Endothelial cell of umbilical vein (primary cell): ENCODE measurements around the gene PGF. TPM values are rescaled to one million over a fixed set of nuclear protein-coding genes. Genes with fewer than 3 reads are reported as not detected.
A peak's percentile ranks its signal among the peaks of the same experiment; 100 is the strongest.

Experiments
- BruUV-seq: library from RNA; stranded (reverse); fragments of 400-500 nt; replicated peaks from 2 replicates; lab custom pipeline; 2021; lab: Mats Ljungman, UMichigan
- CTCF ChIA-PET: fragments of 300-600, 350-600 bp; sonication (Branson Sonifier 250); formaldehyde crosslinking; loops from one replicate; lab custom pipeline; 2021; ENCODE audit warnings: antibody characterized with exemption, inconsistent platforms; lab: Charles Lee
- POLR2A ChIA-PET: fragments of 300-600, 350-600 bp; sonication (Branson Sonifier 250); formaldehyde crosslinking; loops from one replicate; lab custom pipeline; 2021; ENCODE audit warnings: antibody characterized with exemption, inconsistent platforms; lab: Charles Lee
- DNase-seq: peaks from one replicate; pipeline ENCODE4 v3.0.0-alpha.2; 2011; ENCODE audit warnings: low read depth, low spot score
- FAIRE-seq: peaks from 2 replicates; lab custom pipeline; 2011; peaks lifted over from hg19 to GRCh38; lab: Jason Lieb, UNC
- H2AFZ ChIP-seq: 2 replicates; pipeline ENCODE4 v1.6.0; 2012; ENCODE audit warnings: low read depth, low read length, control low read depth, inconsistent platforms
- H3K27ac ChIP-seq: 2 replicates; pipeline ENCODE4 v1.5.1; 2011; ENCODE audit warnings: low read depth, mild to moderate bottlenecking, control low read depth, low read length, moderate library complexity; ENCODE audit not compliant: insufficient read depth
- H3K27me3 ChIP-seq, 2 experiments: 2 replicates each; pipeline versions ENCODE4 v1.6.0 to v1.6.1; 2011; ENCODE audit warnings: low read length in 2 of 2, mixed read lengths in 1 of 2; ENCODE audit not compliant: control insufficient read depth in 2 of 2, insufficient read depth in 2 of 2
- H3K36me3 ChIP-seq, 2 experiments: 2 replicates in 1 of 2; 3 replicates in 1 of 2; pipeline ENCODE4 v1.5.1; 2011; ENCODE audit warnings: low read length in 2 of 2, mild to moderate bottlenecking in 1 of 2, moderate library complexity in 1 of 2; ENCODE audit not compliant: control insufficient read depth in 2 of 2, insufficient read depth in 2 of 2; ENCODE audit errors: extremely low read depth in 1 of 2
- H3K4me1 ChIP-seq: 3 replicates; pipeline ENCODE4 v1.5.1; 2011; ENCODE audit warnings: mild to moderate bottlenecking, low read length; ENCODE audit not compliant: control insufficient read depth, insufficient read depth; ENCODE audit errors: extremely low read depth
- H3K4me2 ChIP-seq: 2 replicates; pipeline ENCODE4 v1.6.1; 2011; ENCODE audit warnings: low read length, control low read depth, mixed read lengths; ENCODE audit not compliant: insufficient read depth
- H3K4me3 ChIP-seq, 3 experiments: fragments of 200-600 bp in 1 of 3; sonication (generic), shearing (Covaris generic) in 1 of 3; replicated peaks in 1 of 3; 2 replicates each; pipeline ENCODE4 v1.5.1; 2011 to 2016; ENCODE audit warnings: control low read depth in 3 of 3, low read length in 3 of 3, mild to moderate bottlenecking in 2 of 3, inconsistent platforms in 1 of 3, low read depth in 1 of 3, moderate library complexity in 1 of 3; ENCODE audit not compliant: insufficient read depth in 1 of 3
- H3K79me2 ChIP-seq: 2 replicates; pipeline ENCODE4 v1.6.0; 2012; ENCODE audit warnings: low read length, inconsistent platforms; ENCODE audit not compliant: control insufficient read depth, insufficient read depth
- H3K9ac ChIP-seq: replicated peaks from 2 replicates; pipeline ENCODE3; 2011; ENCODE audit warnings: low read length, control low read depth; ENCODE audit not compliant: insufficient read depth; ENCODE audit errors: extremely low read depth
- H3K9me1 ChIP-seq: replicated peaks from 3 replicates; pipeline ENCODE4 v1.6.0; 2011; ENCODE audit warnings: mild to moderate bottlenecking, low read length; ENCODE audit not compliant: control insufficient read depth, insufficient read depth; ENCODE audit errors: extremely low read depth
- H3K9me3 ChIP-seq: replicated peaks from 2 replicates; pipeline ENCODE4 v1.5.1; 2012; ENCODE audit warnings: low read length, inconsistent platforms; ENCODE audit not compliant: control insufficient read depth, insufficient read depth
- H4K20me1 ChIP-seq: replicated peaks from 2 replicates; pipeline ENCODE3; 2011; ENCODE audit warnings: mild to moderate bottlenecking, low read length; ENCODE audit not compliant: control insufficient read depth, insufficient read depth; ENCODE audit errors: extremely low read depth
- CTCF ChIP-seq, 2 donors: IDR thresholded peaks; 1 replicate in 1 of 2; 2 replicates in 1 of 2; pipeline ENCODE4 v1.5.1; 2011; ENCODE audit warnings: low read length in 2 of 2, mild to moderate bottlenecking in 2 of 2, moderate library complexity in 2 of 2, control low read depth in 1 of 2, inconsistent platforms in 1 of 2, low read depth in 1 of 2; ENCODE audit not compliant: insufficient read depth in 1 of 2; ENCODE audit errors: extremely low read depth in 1 of 2
- FOS ChIP-seq: IDR thresholded peaks from 2 replicates; pipeline ENCODE4 v1.6.1; 2011; ENCODE audit warnings: mild to moderate bottlenecking, low read length, moderate library complexity, borderline replicate concordance; ENCODE audit not compliant: insufficient read depth
- JUN ChIP-seq: IDR thresholded peaks from 2 replicates; pipeline ENCODE4 v1.6.1; 2011; ENCODE audit warnings: borderline replicate concordance, low read depth; ENCODE audit not compliant: insufficient read length, insufficient read depth
- MAX ChIP-seq: IDR thresholded peaks from 2 replicates; pipeline ENCODE4 v1.6.1; 2011; ENCODE audit not compliant: insufficient read depth, insufficient read length
- MYC ChIP-seq: IDR thresholded peaks from one replicate; pipeline ENCODE4 v1.6.1; 2011; ENCODE audit warnings: mild to moderate bottlenecking, low read depth, low read length
- POLR2A ChIP-seq: IDR thresholded peaks from 2 replicates; pipeline ENCODE4 v1.6.1; 2012; ENCODE audit warnings: low read depth, mild to moderate bottlenecking, control low read depth, low read length
- POLR2AphosphoS5 ChIP-seq: IDR thresholded peaks from 2 replicates; pipeline ENCODE4 v1.6.1; 2012; ENCODE audit warnings: low read depth, mild to moderate bottlenecking, control low read depth, low read length, moderate library complexity; ENCODE audit not compliant: insufficient read depth
- dilution Hi-C: fragments of 300-500 bp; cut with MboI; formaldehyde crosslinking; loops from one replicate; pipeline ENCODE4 v1.15.0; 2019; ENCODE audit warnings: low sequenced_read_pairs; ENCODE audit not compliant: extremely low pct_ligation_motif_present
- intact Hi-C: fragments of 100-400 bp; cut with micrococcal nuclease; formaldehyde crosslinking; loops from one replicate; pipeline ENCODE4 v1.10.0; 2022
- polyA plus RNA-seq, 4 experiments: library from polyadenylated mRNA; depleted of rRNA in 3 of 4; stranded (reverse) in 3 of 4; unstranded in 1 of 4; fragments of >200 nt; gene quantifications; 2 replicates each; pipeline versions ENCODE4 v1.2.1 to v1.2.3, GENCODE V29; 2011 to 2012; ENCODE audit warnings: missing spikeins in 1 of 4
- total RNA-seq: library from RNA; stranded (reverse); gene quantifications from 2 replicates; pipeline ENCODE4 v1.2.3, GENCODE V29; 2021

PGF gene
- total and polyA plus RNA-seq, 2 donors (not counting 3 experiments of a cell fraction or from before 2014, with no cell fraction given), result 89.0 to 206 TPM

DNA sequence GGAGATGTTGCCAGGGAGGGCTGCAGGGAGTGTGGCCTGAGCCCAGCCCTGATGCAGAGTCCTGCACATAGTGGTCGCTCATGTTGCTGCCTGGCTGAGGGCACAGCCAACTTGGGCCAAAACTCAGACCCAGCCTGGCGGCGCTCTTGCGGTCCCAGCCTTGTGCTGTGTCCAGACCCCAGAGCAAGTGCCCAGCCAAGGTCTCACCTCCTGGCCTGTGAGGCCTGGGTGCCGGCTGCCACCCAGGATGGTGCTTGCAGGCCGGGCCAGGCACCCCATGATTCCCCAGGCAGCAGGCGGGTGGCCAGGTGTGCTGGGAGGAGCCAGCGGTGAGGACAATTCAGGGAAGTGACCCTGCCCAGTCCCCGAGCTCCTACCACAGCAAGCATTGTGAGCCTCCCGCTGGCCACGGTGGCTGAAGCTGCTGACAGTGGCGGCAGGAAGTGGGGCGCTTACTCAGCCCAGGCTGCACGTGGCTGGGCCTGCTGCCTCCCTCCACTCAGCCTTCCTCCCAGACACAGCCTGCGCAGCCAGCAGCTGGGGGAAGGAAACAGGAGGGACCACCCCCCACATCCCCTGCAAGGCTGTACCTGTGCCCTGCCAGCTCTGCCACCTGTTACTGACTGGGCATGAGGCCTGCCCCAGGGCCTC is 17.7 kb upstream of the PGF start:
- Histone ChIP-seq H3K79me2 (no peaks in the 10 kb centered on the region), H3K4me2 (no peak overlapping the region), H3K4me1 (peaks cover 23% of the 10 kb centered on the region), H3K9me3 (no peaks in the 10 kb centered on the region), H2AFZ (peak overlapping the region; percentile 23), H3K36me3 (no peaks in the 10 kb centered on the region), H3K27me3 (no peaks in the 10 kb centered on the region), H3K9me1 (no peaks in the 10 kb centered on the region), H4K20me1 (no peaks in the 10 kb centered on the region), H3K9ac (no peak overlapping the region), H3K27ac (peak overlapping the region; percentile 62), H3K4me3 (no peak overlapping the region)
- FAIRE-seq, result peak; percentile 95
- DNase-seq, result peak; percentile 84
- POLR2A ChIA-PET, result interaction anchor here (0.6 kb wide), 1 partner anchor 29 kb away, joined by 3 read pairs; no protein-coding TSS in a partner anchor
- intact Hi-C loops (loop anchor here (1.0 to 2.0 kb wide), 5 partner anchors 8 to 30 kb away; partner anchors contain the start of genes EIF2B2 and PGF), dilution Hi-C loops (no loop called here)
- TF ChIP-seq CTCF (IDR thresholded peaks at IDR 0.05; ENCODE audit: extremely low read depth in 1 of 2, insufficient read depth in 1 of 2, low read depth in 1 of 2, low read length in 2 of 2) (no peak), POLR2A (peak; percentile 17), JUN (no peak), MYC (peak; percentile 98), FOS (peak; percentile 84), POLR2AphosphoS5 (peak; percentile 87), MAX (peak; percentile 90)
- BruUV-seq, result no TSS peak
- CTCF ChIA-PET, result interaction anchor here (0.8 to 3.4 kb wide), 6 partner anchors 9 to 115 kb away, joined by 3 to 15 read pairs (median 4); partner anchors contain the start of gene PGF
